NCI-H1092 treated with DMSO at 0.1 percent for 48 hours (cell line): ENCODE results near the gene CASP5.
"Not testable (repeated sequence)": the region's sequence is repeated elsewhere in the genome, so short reads cannot be mapped to it uniquely, and the experiment has no call there.

Experiments used
- DNase-seq: peaks from one replicate; lab custom pipeline; 2025; lab: John Stamatoyannopoulos, UW

Gene CASP5

GRCh38 chr11:105023003-105023402, at the start of gene CASP5:
Gene CASP5 (minus strand): TSS chr11:105023168. CDS start chr11:105023136, 32 bp downstream.
- DNase-seq: no peak

- not testable (repeated sequence) for DNase-seq
Observed at GRCh38 chr11:105072080-105072479, 49.1 kb upstream of the CASP5 start.

GRCh38 chr11:105071089-105071732, 48.2 kb upstream of the CASP5 start:
- DNase-seq: no peak

GRCh38 chr11:105070306-105070705, 47.3 kb upstream of the CASP5 start:
- no peak for DNase-seq

- DNase-seq: not testable (repeated sequence)
Observed at GRCh38 chr11:105069749-105070148, 46.8 kb upstream of the CASP5 start.

GRCh38 chr11:105063245-105063941, 40.4 kb upstream of the CASP5 start:
- DNase-seq: not testable (repeated sequence)

GRCh38 chr11:105057432-105057831, 34.5 kb upstream of the CASP5 start:
- DNase-seq: no peak

GRCh38 chr11:105056446-105056845, 33.5 kb upstream of the CASP5 start:
- DNase-seq: no peak

- DNase-seq: no peak
Observed at GRCh38 chr11:105054723-105055493, 31.9 kb upstream of the CASP5 start.

GRCh38 chr11:105052487-105052886, 29.5 kb upstream of the CASP5 start:
- DNase-seq: no peak

- no peak for DNase-seq
Observed at GRCh38 chr11:105051559-105051958, 28.6 kb upstream of the CASP5 start.

GRCh38 chr11:105049481-105049880, 26.5 kb upstream of the CASP5 start:
- DNase-seq: no peak

- DNase-seq: no peak
Observed at GRCh38 chr11:105046898-105047579, 24.1 kb upstream of the CASP5 start.

- DNase-seq: no peak
Observed at GRCh38 chr11:105045676-105046296, 22.8 kb upstream of the CASP5 start.

- DNase-seq: not testable (repeated sequence)
Observed at GRCh38 chr11:105044557-105045524, 21.9 kb upstream of the CASP5 start, which contains the start of gene CARD16. Gene CARD16 (minus strand): TSS chr11:105045335. CDS start chr11:105045297, 38 bp downstream.

- no peak for DNase-seq
Observed at GRCh38 chr11:105042178-105042577, 19.2 kb upstream of the CASP5 start.

GRCh38 chr11:105040703-105041102, 17.7 kb upstream of the CASP5 start:
- DNase-seq: no peak

GRCh38 chr11:105034813-105035620, 12.0 kb upstream of the CASP5 start, which contains the start of gene CASP1:
Gene CASP1 (minus strand): TSS chr11:105035144. CDS start chr11:105035113, 31 bp downstream.
- DNase-seq: no peak

- not testable (repeated sequence) for DNase-seq
Observed at GRCh38 chr11:105034388-105034787, 11.4 kb upstream of the CASP5 start.
